Measurements from ENCODE around the gene APCDD1. TPM values are rescaled to one million over a fixed set of nuclear protein-coding genes. Genes with fewer than 3 reads are reported as not detected.
"Not testable (repeated sequence)": the region's sequence is repeated elsewhere in the genome, so short reads cannot be mapped to it uniquely, and the experiment has no call there.

APCDD1 gene
- total RNA-seq, 2 experiments from 2014 or later, result not detected

DNA sequence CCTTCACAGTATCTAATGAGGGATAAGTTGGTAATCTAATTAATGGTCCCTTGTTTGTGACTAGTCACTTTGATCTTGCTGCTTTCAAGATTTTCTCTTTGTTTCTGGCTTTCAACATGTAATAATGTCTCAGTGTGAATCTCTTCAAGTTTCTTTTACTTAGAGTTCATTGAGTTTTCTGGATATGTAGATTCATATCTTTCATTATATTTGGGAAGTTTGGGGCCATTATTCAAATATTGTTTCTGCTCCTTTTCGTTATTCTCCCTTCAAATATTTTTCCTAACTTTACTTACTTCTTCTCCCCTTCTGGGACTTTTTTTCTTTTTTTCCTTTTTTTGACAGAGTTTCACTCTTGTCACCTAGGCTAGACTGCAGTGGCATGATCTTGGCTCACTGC, 50.3 kb downstream of the APCDD1 start:
- CTCF ChIA-PET, result no interaction called here
- ATAC-seq, result no peak
- Mint-ChIP-seq H3K27ac (no peak overlapping the region), H3K9me3 (ENCODE audit: low read depth) (peaks cover 8% of the 10 kb centered on the region), H3K36me3 (no peaks in the 10 kb centered on the region), H3K4me3 (no peak overlapping the region), H3K4me1 (peaks cover 4% of the 10 kb centered on the region), H3K27me3 (peaks cover 28% of the 10 kb centered on the region)
- DNase-seq, result no peak

- DNase-seq; H3K4me3 Mint-ChIP-seq; H3K36me3 Mint-ChIP-seq; CTCF ChIA-PET; ATAC-seq; H3K9me3 Mint-ChIP-seq (ENCODE audit: low read depth); H3K27ac Mint-ChIP-seq; H3K4me1 Mint-ChIP-seq: not testable (repeated sequence)
- H3K27me3 Mint-ChIP-seq, result peaks cover 24% of the 10 kb centered on the region
These were observed 51.5 kb downstream of the APCDD1 start for GRCh38 chr18:10505892-10506291.

DNA sequence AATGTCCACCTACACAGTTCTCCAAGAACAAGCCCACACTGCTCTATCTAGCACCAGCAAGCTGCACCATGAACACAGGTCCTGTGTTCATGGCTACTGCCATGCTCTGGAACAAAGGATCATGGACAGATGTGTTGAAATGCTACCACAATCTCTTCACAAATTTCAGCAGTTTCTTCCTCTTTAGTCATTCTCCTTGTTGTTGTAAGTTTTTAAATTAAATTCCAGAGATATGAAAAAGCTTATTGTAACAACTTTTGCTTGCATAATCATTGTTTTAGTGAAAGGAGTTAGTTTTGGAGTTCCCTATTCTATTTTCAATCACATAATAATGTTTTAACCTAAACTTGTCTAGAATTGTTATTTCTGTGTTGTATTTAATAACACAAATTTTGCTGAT, 54.2 kb downstream of the APCDD1 start:
- Mint-ChIP-seq H3K9me3 (ENCODE audit: low read depth) (peaks cover 8% of the 10 kb centered on the region), H3K4me1 (no peaks in the 10 kb centered on the region), H3K36me3 (no peaks in the 10 kb centered on the region), H3K27ac (no peak overlapping the region), H3K4me3 (no peak overlapping the region), H3K27me3 (peaks cover 13% of the 10 kb centered on the region)
- CTCF ChIA-PET, result no interaction called here
- DNase-seq, result no peak
- no peak for ATAC-seq

GRCh38 chr18:10511236-10511635, 56.8 kb downstream of the APCDD1 start:
- H3K27ac Mint-ChIP-seq, result no peak overlapping the region
- peaks cover 5% of the 10 kb centered on the region for H3K4me1 Mint-ChIP-seq
- no peak overlapping the region for H3K4me3 Mint-ChIP-seq
- CTCF ChIA-PET, result no interaction called here
- H3K27me3 Mint-ChIP-seq, result peaks cover 30% of the 10 kb centered on the region
- no peaks in the 10 kb centered on the region for H3K36me3 Mint-ChIP-seq
- no peak for DNase-seq
- H3K9me3 Mint-ChIP-seq (ENCODE audit: low read depth), result peaks cover 8% of the 10 kb centered on the region
- ATAC-seq, result no peak

DNA sequence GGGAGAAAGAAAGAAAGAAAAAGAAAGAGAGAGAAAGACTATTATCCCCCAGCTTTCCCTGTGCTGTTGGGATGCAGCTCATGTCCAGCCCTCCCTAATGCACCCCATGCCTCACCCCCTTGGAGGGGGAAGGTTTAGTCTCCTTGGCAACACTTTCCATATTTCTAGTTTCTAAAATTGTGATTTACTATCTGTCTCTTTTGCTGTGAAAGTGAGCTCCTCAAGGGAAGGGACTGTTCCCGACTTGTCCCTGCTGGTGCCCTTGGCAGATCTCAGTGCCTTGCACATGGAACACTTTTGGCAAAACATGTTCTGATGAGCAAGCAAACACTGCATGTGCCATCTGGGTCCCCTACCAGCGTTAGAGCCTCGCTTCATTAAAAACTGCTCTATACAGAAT, 59.6 kb downstream of the APCDD1 start:
- H3K27me3 Mint-ChIP-seq, result peaks cover 52% of the 10 kb centered on the region
- CTCF ChIA-PET, result interaction anchor here (1.3 kb wide), 1 partner anchor 22 kb away, joined by 4 read pairs; no protein-coding TSS in a partner anchor
- H3K9me3 Mint-ChIP-seq (ENCODE audit: low read depth), result no peaks in the 10 kb centered on the region
- H3K4me1 Mint-ChIP-seq, result peaks cover 6% of the 10 kb centered on the region
- DNase-seq, result no peak
- no peak overlapping the region for H3K27ac Mint-ChIP-seq
- no peak overlapping the region for H3K4me3 Mint-ChIP-seq
- ATAC-seq, result no peak
- H3K36me3 Mint-ChIP-seq, result no peaks in the 10 kb centered on the region

GRCh38 chr18:10514601-10515000, 60.2 kb downstream of the APCDD1 start:
- CTCF ChIA-PET, result interaction anchor here (1.1 to 1.3 kb wide), 2 partner anchors 22 to 543 kb away, joined by 4 read pairs; no protein-coding TSS in a partner anchor
- Mint-ChIP-seq H3K36me3 (no peaks in the 10 kb centered on the region), H3K4me3 (no peak overlapping the region), H3K9me3 (ENCODE audit: low read depth) (no peaks in the 10 kb centered on the region), H3K27me3 (peaks cover 58% of the 10 kb centered on the region), H3K4me1 (peaks cover 10% of the 10 kb centered on the region), H3K27ac (no peak overlapping the region)
- ATAC-seq (no peak), DNase-seq (no peak)

DNA sequence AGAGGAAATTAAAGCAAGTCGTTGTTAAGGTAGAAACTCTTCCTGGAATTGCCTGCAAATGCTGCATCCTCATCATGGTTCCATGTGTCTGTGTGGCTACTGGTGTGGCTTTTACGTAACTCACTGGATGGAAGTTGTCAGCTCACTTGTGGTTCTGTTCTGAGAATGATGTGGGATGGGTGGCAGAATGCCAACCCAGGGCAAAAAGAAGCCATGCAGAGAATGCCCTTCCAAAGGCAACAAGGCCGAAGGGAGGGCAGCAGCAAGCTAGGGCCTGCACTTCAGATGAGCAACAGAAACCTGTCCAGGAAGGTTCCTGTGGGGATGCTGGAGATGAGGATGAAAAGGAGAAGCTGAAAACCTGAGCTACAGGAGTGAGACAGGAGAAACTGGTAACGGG, 61.0 kb downstream of the APCDD1 start:
- Mint-ChIP-seq H3K4me1 (peaks cover 15% of the 10 kb centered on the region), H3K4me3 (no peak overlapping the region), H3K27ac (no peak overlapping the region), H3K27me3 (peaks cover 59% of the 10 kb centered on the region), H3K9me3 (ENCODE audit: low read depth) (no peaks in the 10 kb centered on the region), H3K36me3 (no peaks in the 10 kb centered on the region)
- DNase-seq (no peak), ATAC-seq (no peak)
- CTCF ChIA-PET, result interaction anchor here (1.1 kb wide), 1 partner anchor 544 kb away, joined by 4 read pairs; no protein-coding TSS in a partner anchor

- no peaks in the 10 kb centered on the region for H3K9me3 Mint-ChIP-seq (ENCODE audit: low read depth)
- no peaks in the 10 kb centered on the region for H3K36me3 Mint-ChIP-seq
- no peak overlapping the region for H3K27ac Mint-ChIP-seq
- H3K4me1 Mint-ChIP-seq, result peaks cover 15% of the 10 kb centered on the region
- CTCF ChIA-PET, result no interaction called here
- no peak overlapping the region for H3K4me3 Mint-ChIP-seq
- ATAC-seq (no peak), DNase-seq (no peak)
- peaks cover 56% of the 10 kb centered on the region for H3K27me3 Mint-ChIP-seq
These were observed 61.6 kb downstream of the APCDD1 start for GRCh38 chr18:10516078-10516477.

- Mint-ChIP-seq H3K27me3 (peaks cover 63% of the 10 kb centered on the region), H3K4me1 (peaks cover 15% of the 10 kb centered on the region), H3K4me3 (no peak overlapping the region), H3K9me3 (ENCODE audit: low read depth) (no peaks in the 10 kb centered on the region), H3K36me3 (no peaks in the 10 kb centered on the region), H3K27ac (no peak overlapping the region)
- DNase-seq, result no peak
- CTCF ChIA-PET, result interaction anchor here (0.7 to 4.5 kb wide), 2 partner anchors 547 to 589 kb away, joined by 3 to 37 read pairs; no protein-coding TSS in a partner anchor
- no peak for ATAC-seq
These were observed 64.3 kb downstream of the APCDD1 start for GRCh38 chr18:10518595-10519255.

GRCh38 chr18:10519366-10519765, 64.9 kb downstream of the APCDD1 start:
- DNase-seq, result no peak
- Mint-ChIP-seq H3K4me1 (peaks cover 17% of the 10 kb centered on the region), H3K36me3 (no peaks in the 10 kb centered on the region), H3K27ac (no peak overlapping the region), H3K9me3 (ENCODE audit: low read depth) (no peaks in the 10 kb centered on the region), H3K4me3 (no peak overlapping the region), H3K27me3 (peaks cover 60% of the 10 kb centered on the region)
- CTCF ChIA-PET, result interaction anchor here (0.7 to 4.5 kb wide), 2 partner anchors 548 to 590 kb away, joined by 3 to 37 read pairs; no protein-coding TSS in a partner anchor
- ATAC-seq, result no peak

DNA sequence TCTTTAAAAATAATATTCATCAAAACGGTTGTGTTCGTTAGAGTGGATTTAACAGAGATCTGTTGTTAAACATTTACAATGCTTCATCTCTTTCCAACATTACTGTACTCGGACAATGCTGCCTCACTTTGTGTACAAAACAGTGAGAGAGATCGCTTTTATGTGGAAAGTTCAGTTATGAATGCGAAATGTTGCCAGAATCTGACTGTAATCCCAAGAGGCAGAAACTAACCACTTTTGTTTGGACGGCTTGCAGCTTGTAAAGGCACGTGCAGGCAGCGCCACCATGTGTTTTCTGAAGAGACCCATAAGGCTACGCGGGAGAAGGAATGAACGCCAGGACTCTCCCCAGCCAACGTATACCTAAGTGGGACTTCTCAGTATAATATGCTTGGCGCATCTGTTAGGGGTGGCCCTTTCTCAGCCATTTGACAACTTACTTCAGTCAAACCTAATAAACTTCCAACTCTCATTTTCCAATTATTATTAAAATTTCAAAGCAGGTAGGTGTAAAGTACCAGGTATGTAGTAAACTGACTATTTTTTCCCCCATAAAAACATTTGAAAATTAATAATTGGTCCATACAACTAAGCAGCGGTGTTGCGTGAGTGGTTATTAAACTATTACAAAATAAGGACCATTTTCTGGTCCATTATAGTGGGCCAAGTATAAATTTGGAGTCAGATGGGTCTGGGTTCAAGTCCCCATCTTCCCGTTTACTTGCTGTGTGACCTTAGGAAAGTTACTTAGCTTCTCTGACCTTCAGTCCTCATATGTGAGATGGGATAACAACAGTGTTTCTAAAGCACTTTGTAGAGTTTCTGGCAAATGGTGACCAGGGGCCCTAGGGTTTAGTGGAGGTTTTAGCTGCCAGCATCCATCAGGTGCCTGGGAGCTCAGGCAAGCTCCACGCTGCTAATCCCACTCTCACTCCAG, 65.8 kb downstream of the APCDD1 start:
- DNase-seq (peak; percentile 70), ATAC-seq (peak; percentile 82)
- H3K9me3 Mint-ChIP-seq (ENCODE audit: low read depth), result no peaks in the 10 kb centered on the region
- peaks cover 2% of the 10 kb centered on the region for H3K36me3 Mint-ChIP-seq
- CTCF ChIA-PET, result interaction anchor here (4.5 kb wide), 1 partner anchor 549 kb away, joined by 37 read pairs; no protein-coding TSS in a partner anchor
- peaks cover 55% of the 10 kb centered on the region for H3K27me3 Mint-ChIP-seq
- H3K4me1 Mint-ChIP-seq, result peaks cover 24% of the 10 kb centered on the region
- H3K27ac Mint-ChIP-seq, result no peak overlapping the region
- no peak overlapping the region for H3K4me3 Mint-ChIP-seq

DNA sequence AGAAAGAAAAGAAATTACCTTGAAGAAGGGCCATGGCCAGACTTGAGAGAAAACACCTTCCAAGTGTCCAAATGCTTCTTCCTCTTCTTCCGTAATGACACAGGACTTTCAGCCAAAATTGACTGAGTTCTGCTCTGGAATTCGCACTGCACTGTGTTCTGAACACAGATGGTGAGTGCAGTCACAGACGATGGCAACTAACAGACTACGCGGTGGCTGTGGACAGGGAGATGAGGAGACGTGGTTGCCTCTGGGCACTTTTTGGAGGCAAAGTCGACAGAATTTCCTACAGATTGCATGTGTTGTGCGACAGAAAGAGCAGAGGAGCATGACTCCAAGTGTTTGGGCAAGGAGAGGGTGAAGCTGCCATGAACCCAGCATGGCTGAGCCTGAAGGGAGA, 67.1 kb downstream of the APCDD1 start:
- H3K4me3 Mint-ChIP-seq, result no peak overlapping the region
- ATAC-seq (no peak), DNase-seq (no peak)
- CTCF ChIA-PET, result no interaction called here
- H3K9me3 Mint-ChIP-seq (ENCODE audit: low read depth), result no peaks in the 10 kb centered on the region
- peaks cover 23% of the 10 kb centered on the region for H3K4me1 Mint-ChIP-seq
- no peak overlapping the region for H3K27ac Mint-ChIP-seq
- H3K36me3 Mint-ChIP-seq, result peaks cover 2% of the 10 kb centered on the region
- peaks cover 43% of the 10 kb centered on the region for H3K27me3 Mint-ChIP-seq

DNA sequence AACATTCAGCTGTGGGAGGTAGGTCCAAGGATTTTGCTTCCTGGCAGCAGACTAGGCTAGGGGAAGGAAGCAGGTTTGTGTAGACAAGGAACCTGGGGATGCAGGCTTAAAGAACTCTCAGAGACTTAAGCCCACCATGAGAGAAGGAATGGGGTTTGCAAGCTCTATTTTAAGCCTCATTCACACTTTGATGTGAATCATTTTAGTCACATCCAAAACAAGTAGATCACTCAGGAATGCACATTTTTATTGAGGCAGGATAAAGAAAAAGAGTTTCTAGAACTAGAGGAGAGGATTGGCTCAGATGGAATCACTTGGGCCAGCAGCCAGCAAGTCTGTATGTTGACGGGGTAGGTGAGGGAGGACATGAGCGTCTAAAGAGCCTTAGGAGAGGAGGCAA, 68.1 kb downstream of the APCDD1 start:
- H3K9me3 Mint-ChIP-seq (ENCODE audit: low read depth), result no peaks in the 10 kb centered on the region
- no peak for DNase-seq
- H3K27ac Mint-ChIP-seq, result no peak overlapping the region
- peaks cover 29% of the 10 kb centered on the region for H3K4me1 Mint-ChIP-seq
- peaks cover 36% of the 10 kb centered on the region for H3K27me3 Mint-ChIP-seq
- CTCF ChIA-PET, result no interaction called here
- no peak for ATAC-seq
- H3K4me3 Mint-ChIP-seq, result no peak overlapping the region
- peaks cover 4% of the 10 kb centered on the region for H3K36me3 Mint-ChIP-seq

All from activated CD8-positive, alpha-beta memory T cell treated with anti-CD3 and anti-CD28 coated beads, Interleukin-2, amount 10 ng/mL, durations not matched to agents 7 days and 5 days (primary cell).